CD8-positive, alpha-beta memory T cell (primary cell): ENCODE results near the gene DHRS9. TPM values are rescaled to one million over a fixed set of nuclear protein-coding genes. Genes with fewer than 3 reads are reported as not detected.
A peak's percentile ranks its signal among the peaks of the same experiment; 100 is the strongest.

Experiments used
- CTCF ChIA-PET: fragments of 350-600 bp; sonication (Branson Sonifier 250); formaldehyde crosslinking; loops from one replicate; lab custom pipeline; 2021; ENCODE audit warnings: antibody characterized with exemption; lab: Charles Lee
- POLR2A ChIA-PET: fragments of 350-600 bp; sonication (Branson Sonifier 250); formaldehyde crosslinking; loops from one replicate; lab custom pipeline; 2021; ENCODE audit warnings: antibody characterized with exemption; lab: Charles Lee
- DNase-seq, 5 donors: peaks; one replicate each; pipeline versions ENCODE4 v3.0.0 to v3.0.0-alpha.2; 2020 to 2022; ENCODE audit warnings: mixed read lengths in 1 of 5
- H3K27ac ChIP-seq: one replicate; pipeline ENCODE4 v1.7.0; 2013; ENCODE audit warnings: low read depth, mild to moderate bottlenecking, low read length, moderate library complexity
- H3K27me3 ChIP-seq: 2 replicates; pipeline ENCODE4 v1.7.0; 2013; ENCODE audit warnings: low read length, mild to moderate bottlenecking; ENCODE audit not compliant: insufficient read depth, poor library complexity, severe bottlenecking
- H3K36me3 ChIP-seq: 2 replicates; pipeline ENCODE4 v1.7.0; 2013; ENCODE audit warnings: mild to moderate bottlenecking, low read length, moderate library complexity; ENCODE audit not compliant: insufficient read depth
- H3K4me1 ChIP-seq: 2 replicates; pipeline ENCODE4 v1.7.0; 2013; ENCODE audit warnings: mild to moderate bottlenecking, low read length, moderate library complexity; ENCODE audit not compliant: insufficient read depth
- H3K4me3 ChIP-seq: 2 replicates; pipeline ENCODE4 v1.7.0; 2013; ENCODE audit warnings: mild to moderate bottlenecking, low read length
- H3K9me3 ChIP-seq: 2 replicates; pipeline ENCODE4 v1.7.0; 2013; ENCODE audit warnings: mild to moderate bottlenecking, low read length
- H3K27ac Mint-ChIP-seq, 8 donors: one replicate each; pipeline ENCODE4 v1.8.0; 2020 to 2021; ENCODE audit warnings: mixed read lengths in 8 of 8, mild to moderate bottlenecking in 6 of 8, inconsistent platforms in 3 of 8, moderate library complexity in 3 of 8
- H3K27me3 Mint-ChIP-seq, 2 donors: one replicate each; pipeline ENCODE4 v1.8.0; 2020 to 2021; ENCODE audit warnings: mixed read lengths in 2 of 2, mild to moderate bottlenecking in 1 of 2, moderate library complexity in 1 of 2
- H3K36me3 Mint-ChIP-seq, 3 donors: one replicate each; pipeline ENCODE4 v1.8.0; 2020 to 2021; ENCODE audit warnings: mixed read lengths in 3 of 3, inconsistent platforms in 1 of 3, mild to moderate bottlenecking in 1 of 3
- H3K4me1 Mint-ChIP-seq, 3 donors: one replicate each; pipeline ENCODE4 v1.8.0; 2020 to 2021; ENCODE audit warnings: mixed read lengths in 3 of 3, inconsistent platforms in 1 of 3, mild to moderate bottlenecking in 1 of 3
- H3K4me3 Mint-ChIP-seq, 7 donors: one replicate each; pipeline ENCODE4 v1.8.0; 2020 to 2021; ENCODE audit warnings: mixed read lengths in 7 of 7, mild to moderate bottlenecking in 6 of 7, moderate library complexity in 4 of 7, inconsistent platforms in 2 of 7
- H3K9me3 Mint-ChIP-seq, 5 donors: one replicate each; pipeline ENCODE4 v1.8.0; 2020 to 2022; ENCODE audit warnings: mixed read lengths in 5 of 5, mild to moderate bottlenecking in 3 of 5, moderate library complexity in 2 of 5, inconsistent platforms in 1 of 5
- polyA plus RNA-seq: library from polyadenylated mRNA; unstranded; fragments of 300-500 nt; fragmentation: Illumina TruSeq; gene quantifications from one replicate; pipeline ENCODE4 v1.2.3, GENCODE V29; 2021
- total RNA-seq, 2 experiments: library from RNA; stranded (reverse); gene quantifications; one replicate each; pipeline ENCODE4 v1.2.3, GENCODE V29; 2021

DHRS9 gene
- total and polyA plus RNA-seq, 3 experiments from 2014 or later, result 0.20 to 0.37 TPM; not detected in 1

- no peaks in the 10 kb centered on the region for H3K4me1 ChIP-seq
- H3K27me3 Mint-ChIP-seq, result peaks cover 0 to 3% of the 10 kb centered on the region in 2 donors
- no peaks in the 10 kb centered on the region for H3K36me3 Mint-ChIP-seq
- POLR2A ChIA-PET, result no interaction called here
- H3K4me3 Mint-ChIP-seq, result no peak overlapping the region
- no peaks in the 10 kb centered on the region for H3K27me3 ChIP-seq
- no peak overlapping the region for H3K27ac Mint-ChIP-seq
- H3K36me3 ChIP-seq, result no peaks in the 10 kb centered on the region
- no peaks in the 10 kb centered on the region for H3K9me3 Mint-ChIP-seq
- H3K9me3 ChIP-seq, result no peaks in the 10 kb centered on the region
- H3K4me3 ChIP-seq, result no peak overlapping the region
- no peaks in the 10 kb centered on the region for H3K4me1 Mint-ChIP-seq
- DNase-seq, result peak; percentile 37 to 67 (median 53)
- CTCF ChIA-PET, result interaction anchor here (0.7 to 7.5 kb wide), 12 partner anchors 11 to 183 kb away, joined by 3 to 147 read pairs (median 4); no protein-coding TSS in a partner anchor
- H3K27ac ChIP-seq, result no peak overlapping the region
Observed at GRCh38 chr2:169141713-169142352, 72.5 kb downstream of the DHRS9 start.

DNA sequence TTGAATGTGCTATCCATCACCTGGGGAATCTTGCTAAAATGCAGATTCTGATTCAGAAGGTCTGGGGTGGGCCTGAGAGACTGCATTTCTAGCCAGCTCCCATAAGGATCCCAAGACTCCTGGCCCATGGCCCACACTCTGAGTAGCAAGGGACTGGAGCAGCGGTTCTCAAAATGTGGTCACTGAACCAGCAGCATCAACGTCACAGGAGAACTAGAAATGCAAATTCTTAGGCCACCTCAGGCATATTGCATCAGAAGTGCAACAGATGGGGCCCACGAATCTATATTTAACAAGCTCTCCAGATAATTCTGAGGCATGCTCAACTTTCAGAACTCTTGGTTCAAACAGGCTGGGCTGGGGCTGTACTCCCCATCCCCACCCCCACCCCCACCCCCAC lies 74.6 kb downstream of the DHRS9 start:
- ChIA-PET POLR2A (no interaction called here), CTCF (interaction anchor here (1.4 to 7.5 kb wide), 4 partner anchors 10 to 182 kb away, joined by 3 to 147 read pairs (median 25); no protein-coding TSS in a partner anchor)
- DNase-seq, result no peak
- no peaks in the 10 kb centered on the region for H3K9me3 Mint-ChIP-seq
- Histone ChIP-seq H3K4me3 (no peak overlapping the region), H3K36me3 (no peaks in the 10 kb centered on the region), H3K27ac (no peak overlapping the region), H3K9me3 (no peaks in the 10 kb centered on the region), H3K4me1 (no peaks in the 10 kb centered on the region), H3K27me3 (no peaks in the 10 kb centered on the region)
- no peak overlapping the region for H3K27ac Mint-ChIP-seq
- H3K36me3 Mint-ChIP-seq, result no peaks in the 10 kb centered on the region
- peaks cover 0 to 9% of the 10 kb centered on the region in 2 donors for H3K27me3 Mint-ChIP-seq
- H3K4me1 Mint-ChIP-seq, result no peaks in the 10 kb centered on the region
- no peak overlapping the region for H3K4me3 Mint-ChIP-seq

Other genes with a start within 250 kb of the DHRS9 start
- gene SPC25, start 179.1 kb upstream of the DHRS9 start, total RNA-seq, result 10 to 100 TPM; 24.1 to 27.7 TPM
- gene SPC25, start 179.1 kb upstream of the DHRS9 start, polyA plus RNA-seq, result not detected
- gene G6PC2, start 168.3 kb upstream of the DHRS9 start, total RNA-seq, result not detected
- gene G6PC2, start 168.3 kb upstream of the DHRS9 start, polyA plus RNA-seq, result not detected
- not detected for gene ABCB11, start 38.2 kb upstream of the DHRS9 start, total RNA-seq
- not detected for gene ABCB11, start 38.2 kb upstream of the DHRS9 start, polyA plus RNA-seq